ENCODE results near the gene ATP8A2.

DNA sequence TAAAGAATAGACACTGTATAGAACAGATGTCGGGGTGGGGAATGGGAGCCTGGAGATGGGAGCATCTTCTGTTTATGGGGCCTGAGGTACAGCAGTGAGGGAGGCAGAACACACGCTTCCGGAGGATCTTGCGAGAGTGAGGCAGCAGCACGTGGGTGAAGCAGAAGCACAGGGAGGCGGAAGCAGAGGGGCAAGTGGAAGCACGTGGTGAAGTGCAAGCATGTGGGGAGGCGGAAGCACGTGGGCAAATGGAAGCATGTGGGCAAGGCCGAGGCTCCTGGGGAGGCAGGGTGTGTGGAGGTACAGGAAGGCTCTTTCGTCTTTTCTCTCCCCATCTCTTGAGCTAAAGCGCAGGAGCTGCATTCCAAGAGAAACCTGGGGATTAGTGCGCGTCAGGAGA lies 198.4 kb downstream of the ATP8A2 start:
- TF ChIP-seq POLR2A (IDR thresholded peaks at IDR 0.05) (no peak), POLR2AphosphoS5 (IDR thresholded peaks at IDR 0.05) (no peak)
- TF ChIP-seq, protein P1, sequence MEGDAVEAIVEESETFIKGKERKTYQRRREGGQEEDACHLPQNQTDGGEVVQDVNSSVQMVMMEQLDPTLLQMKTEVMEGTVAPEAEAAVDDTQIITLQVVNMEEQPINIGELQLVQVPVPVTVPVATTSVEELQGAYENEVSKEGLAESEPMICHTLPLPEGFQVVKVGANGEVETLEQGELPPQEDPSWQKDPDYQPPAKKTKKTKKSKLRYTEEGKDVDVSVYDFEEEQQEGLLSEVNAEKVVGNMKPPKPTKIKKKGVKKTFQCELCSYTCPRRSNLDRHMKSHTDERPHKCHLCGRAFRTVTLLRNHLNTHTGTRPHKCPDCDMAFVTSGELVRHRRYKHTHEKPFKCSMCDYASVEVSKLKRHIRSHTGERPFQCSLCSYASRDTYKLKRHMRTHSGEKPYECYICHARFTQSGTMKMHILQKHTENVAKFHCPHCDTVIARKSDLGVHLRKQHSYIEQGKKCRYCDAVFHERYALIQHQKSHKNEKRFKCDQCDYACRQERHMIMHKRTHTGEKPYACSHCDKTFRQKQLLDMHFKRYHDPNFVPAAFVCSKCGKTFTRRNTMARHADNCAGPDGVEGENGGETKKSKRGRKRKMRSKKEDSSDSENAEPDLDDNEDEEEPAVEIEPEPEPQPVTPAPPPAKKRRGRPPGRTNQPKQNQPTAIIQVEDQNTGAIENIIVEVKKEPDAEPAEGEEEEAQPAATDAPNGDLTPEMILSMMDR (IDR thresholded peaks at IDR 0.05), result no peak
